Fibroblast of lung (primary cell): ENCODE data around the gene PCDHB14. TPM values are rescaled to one million over a fixed set of nuclear protein-coding genes. Genes with fewer than 3 reads are reported as not detected.
"Not testable (repeated sequence)": the region's sequence is repeated elsewhere in the genome, so short reads cannot be mapped to it uniquely, and the experiment has no call there.

Source experiments
- DNase-seq, 2 donors: peaks; one replicate each; pipeline versions ENCODE4 v3.0.0 to v3.0.0-alpha.2; 2010; ENCODE audit warnings: low read depth in 2 of 2
- H2AFZ ChIP-seq: 2 replicates; pipeline ENCODE4 v1.5.1; 2012; ENCODE audit warnings: low read length, control low read depth, inconsistent platforms
- H3K27ac ChIP-seq: 2 replicates; pipeline ENCODE4 v1.5.1; 2011; ENCODE audit warnings: low read length, control low read depth; ENCODE audit not compliant: insufficient read depth
- H3K27me3 ChIP-seq: 2 replicates; pipeline ENCODE4 v1.5.1; 2011; ENCODE audit warnings: mild to moderate bottlenecking, low read length; ENCODE audit not compliant: control insufficient read depth, insufficient read depth
- H3K36me3 ChIP-seq: 2 replicates; pipeline ENCODE4 v1.5.1; 2011; ENCODE audit warnings: low read length; ENCODE audit not compliant: control insufficient read depth, insufficient read depth
- H3K4me1 ChIP-seq: 2 replicates; pipeline ENCODE4 v1.5.1; 2011; ENCODE audit warnings: low read length; ENCODE audit not compliant: control insufficient read depth, insufficient read depth; ENCODE audit errors: extremely low read depth
- H3K4me2 ChIP-seq: 2 replicates; pipeline ENCODE4 v1.5.1; 2011; ENCODE audit warnings: low read length, control low read depth; ENCODE audit not compliant: insufficient read depth; ENCODE audit errors: extremely low read depth
- H3K4me3 ChIP-seq, 4 experiments: fragments of 200-600 bp in 1 of 4; sonication (generic) in 1 of 4; replicated peaks in 1 of 4; 2 replicates each; pipeline ENCODE4 v1.5.1; 2011 to 2016; ENCODE audit warnings: low read length in 4 of 4, low read depth in 3 of 4, mild to moderate bottlenecking in 3 of 4, control low read depth in 2 of 4, inconsistent platforms in 1 of 4, mixed read lengths in 1 of 4; ENCODE audit not compliant: insufficient read depth in 1 of 4; ENCODE audit errors: control extremely low read depth in 1 of 4
- H3K79me2 ChIP-seq: 2 replicates; pipeline ENCODE4 v1.5.1; 2012; ENCODE audit warnings: mild to moderate bottlenecking, low read length, inconsistent platforms; ENCODE audit not compliant: control insufficient read depth, insufficient read depth
- H3K9ac ChIP-seq: 2 replicates; pipeline ENCODE4 v1.5.1; 2011; ENCODE audit warnings: mild to moderate bottlenecking, low read length, control low read depth; ENCODE audit not compliant: insufficient read depth
- H3K9me3 ChIP-seq: 2 replicates; pipeline ENCODE4 v1.5.1; 2012; ENCODE audit warnings: low read depth, low read length; ENCODE audit not compliant: control insufficient read depth, insufficient read depth
- H4K20me1 ChIP-seq: 2 replicates; pipeline ENCODE4 v1.5.1; 2011; ENCODE audit warnings: low read length; ENCODE audit not compliant: control insufficient read depth, insufficient read depth; ENCODE audit errors: extremely low read depth
- EZH2 ChIP-seq: IDR thresholded peaks from 2 replicates; pipeline ENCODE4 v1.5.1; 2012; ENCODE audit warnings: low read length, control low read depth, mild to moderate bottlenecking; ENCODE audit errors: missing control alignments
- polyA plus RNA-seq, 2 donors: library from polyadenylated mRNA; depleted of rRNA in 1 of 2; stranded (reverse) in 1 of 2; unstranded in 1 of 2; fragments of >200 nt; gene quantifications; 2 replicates each; pipeline ENCODE4 v1.2.1, GENCODE V29; 2011 to 2012; ENCODE audit warnings: missing spikeins in 1 of 2
- total RNA-seq: library from RNA; depleted of rRNA; stranded (reverse); fragments of >200 nt; gene quantifications from 2 replicates; pipeline ENCODE4 v1.2.1, GENCODE V29; 2014
- TF ChIP-seq, protein P1 (sequence below), 2 donors: IDR thresholded peaks in 1 of 2; conservative IDR thresholded peaks in 1 of 2; 1 replicate in 1 of 2; 2 replicates in 1 of 2; pipeline ENCODE4 v1.5.1; 2011 to 2012; ENCODE audit warnings: low read length in 2 of 2, control low read depth in 1 of 2, inconsistent platforms in 1 of 2, low read depth in 1 of 2, mild to moderate bottlenecking in 1 of 2

Gene PCDHB14
- total and polyA plus RNA-seq, 2 donors (not counting 1 experiment from before 2014, with no cell fraction given), result 0.86 to 1.7 TPM

DNA sequence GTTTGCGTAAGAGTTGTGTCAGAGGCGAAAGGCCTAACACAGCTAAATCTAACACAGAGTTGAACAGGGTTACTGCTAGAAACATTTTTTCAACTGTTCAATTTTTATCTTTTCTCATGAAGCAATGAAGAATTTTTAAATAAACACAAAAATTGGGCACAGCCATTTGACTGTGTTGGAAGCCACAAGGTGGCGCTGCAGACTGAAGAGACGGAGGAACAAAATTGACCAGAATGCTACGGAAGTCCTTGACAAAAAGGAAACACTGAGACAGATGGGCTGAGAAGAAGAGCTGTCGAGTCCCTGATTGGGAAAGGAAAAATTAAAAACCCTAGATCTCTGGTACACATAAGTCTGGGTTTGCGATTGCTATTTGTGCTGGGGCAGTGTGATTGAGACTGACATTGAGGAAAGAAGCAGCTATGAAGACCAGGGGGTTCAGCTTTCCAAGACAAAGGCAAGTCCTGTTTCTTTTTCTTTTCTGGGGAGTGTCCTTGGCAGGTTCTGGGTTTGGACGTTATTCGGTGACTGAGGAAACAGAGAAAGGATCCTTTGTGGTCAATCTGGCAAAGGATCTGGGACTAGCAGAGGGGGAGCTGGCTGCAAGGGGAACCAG, 36.1 kb upstream of the PCDHB14 start, which contains the start of gene PCDHB9:
PCDHB9 (plus strand) TSS at position 265 of the 616 bp plus-strand sequence; CDS start at position 423, 158 bp downstream.
- no peaks in the 10 kb centered on the region for H3K36me3 ChIP-seq
- DNase-seq, result peak; percentile 3 to 6
- peak within 1 kb of the TSS in 2 of 4 experiments; percentile 14 to 24 for H3K4me3 ChIP-seq
- no peak for TF ChIP-seq EZH2
- TF ChIP-seq, protein P1, sequence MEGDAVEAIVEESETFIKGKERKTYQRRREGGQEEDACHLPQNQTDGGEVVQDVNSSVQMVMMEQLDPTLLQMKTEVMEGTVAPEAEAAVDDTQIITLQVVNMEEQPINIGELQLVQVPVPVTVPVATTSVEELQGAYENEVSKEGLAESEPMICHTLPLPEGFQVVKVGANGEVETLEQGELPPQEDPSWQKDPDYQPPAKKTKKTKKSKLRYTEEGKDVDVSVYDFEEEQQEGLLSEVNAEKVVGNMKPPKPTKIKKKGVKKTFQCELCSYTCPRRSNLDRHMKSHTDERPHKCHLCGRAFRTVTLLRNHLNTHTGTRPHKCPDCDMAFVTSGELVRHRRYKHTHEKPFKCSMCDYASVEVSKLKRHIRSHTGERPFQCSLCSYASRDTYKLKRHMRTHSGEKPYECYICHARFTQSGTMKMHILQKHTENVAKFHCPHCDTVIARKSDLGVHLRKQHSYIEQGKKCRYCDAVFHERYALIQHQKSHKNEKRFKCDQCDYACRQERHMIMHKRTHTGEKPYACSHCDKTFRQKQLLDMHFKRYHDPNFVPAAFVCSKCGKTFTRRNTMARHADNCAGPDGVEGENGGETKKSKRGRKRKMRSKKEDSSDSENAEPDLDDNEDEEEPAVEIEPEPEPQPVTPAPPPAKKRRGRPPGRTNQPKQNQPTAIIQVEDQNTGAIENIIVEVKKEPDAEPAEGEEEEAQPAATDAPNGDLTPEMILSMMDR (conservative IDR thresholded peaks at IDR 0.05 in 1 of 2, IDR thresholded peaks at IDR 0.05 in 1 of 2; ENCODE audit: low read depth in 1 of 2, low read length in 2 of 2), result peak; percentile 17 to 19
- H3K27me3 ChIP-seq, result no peaks in the 10 kb centered on the region
- H3K9ac ChIP-seq, result no peak within 1 kb of the TSS
- no peaks in the 10 kb centered on the region for H4K20me1 ChIP-seq
- no peak within 1 kb of the TSS for H3K4me2 ChIP-seq
- H3K79me2 ChIP-seq, result no peaks in the 10 kb centered on the region
- no peaks in the 10 kb centered on the region for H3K4me1 ChIP-seq
- no peaks in the 10 kb centered on the region for H3K9me3 ChIP-seq
- no peak within 1 kb of the TSS for H2AFZ ChIP-seq
- no peak within 1 kb of the TSS for H3K27ac ChIP-seq

DNA sequence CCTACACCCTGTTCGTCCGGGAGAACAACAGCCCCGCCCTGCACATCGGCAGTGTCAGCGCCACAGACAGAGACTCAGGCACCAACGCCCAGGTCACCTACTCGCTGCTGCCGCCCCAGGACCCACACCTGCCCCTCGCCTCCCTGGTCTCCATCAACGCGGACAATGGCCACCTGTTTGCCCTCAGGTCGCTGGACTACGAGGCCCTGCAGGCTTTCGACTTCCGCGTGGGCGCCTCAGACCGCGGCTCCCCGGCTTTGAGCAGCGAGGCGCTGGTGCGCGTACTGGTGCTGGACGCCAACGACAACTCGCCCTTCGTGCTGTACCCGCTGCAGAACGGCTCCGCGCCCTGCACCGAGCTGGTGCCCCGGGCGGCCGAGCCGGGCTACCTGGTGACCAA, 34.5 kb upstream of the PCDHB14 start:
- not testable (repeated sequence) for H3K9me3 ChIP-seq, H3K4me2 ChIP-seq, DNase-seq, H3K27me3 ChIP-seq, H3K27ac ChIP-seq, H3K4me1 ChIP-seq, H2AFZ ChIP-seq, H3K9ac ChIP-seq, H3K36me3 ChIP-seq, H4K20me1 ChIP-seq, H3K4me3 ChIP-seq, H3K79me2 ChIP-seq

DNA sequence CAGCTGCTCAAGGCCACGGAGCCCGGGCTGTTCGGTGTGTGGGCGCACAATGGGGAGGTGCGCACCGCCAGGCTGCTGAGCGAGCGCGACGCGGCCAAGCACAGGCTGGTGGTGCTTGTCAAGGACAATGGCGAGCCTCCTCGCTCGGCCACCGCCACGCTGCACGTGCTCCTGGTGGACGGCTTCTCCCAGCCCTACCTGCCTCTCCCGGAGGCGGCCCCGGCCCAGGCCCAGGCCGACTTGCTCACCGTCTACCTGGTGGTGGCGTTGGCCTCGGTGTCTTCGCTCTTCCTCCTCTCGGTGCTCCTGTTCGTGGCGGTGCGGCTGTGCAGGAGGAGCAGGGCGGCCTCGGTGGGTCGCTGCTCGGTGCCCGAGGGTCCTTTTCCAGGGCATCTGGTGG, 34.0 kb upstream of the PCDHB14 start:
- H3K27ac ChIP-seq, H3K79me2 ChIP-seq, DNase-seq, H3K4me3 ChIP-seq, H3K9me3 ChIP-seq, H2AFZ ChIP-seq, H3K36me3 ChIP-seq, H4K20me1 ChIP-seq, H3K4me1 ChIP-seq, H3K9ac ChIP-seq, H3K27me3 ChIP-seq, H3K4me2 ChIP-seq: not testable (repeated sequence)

DNA sequence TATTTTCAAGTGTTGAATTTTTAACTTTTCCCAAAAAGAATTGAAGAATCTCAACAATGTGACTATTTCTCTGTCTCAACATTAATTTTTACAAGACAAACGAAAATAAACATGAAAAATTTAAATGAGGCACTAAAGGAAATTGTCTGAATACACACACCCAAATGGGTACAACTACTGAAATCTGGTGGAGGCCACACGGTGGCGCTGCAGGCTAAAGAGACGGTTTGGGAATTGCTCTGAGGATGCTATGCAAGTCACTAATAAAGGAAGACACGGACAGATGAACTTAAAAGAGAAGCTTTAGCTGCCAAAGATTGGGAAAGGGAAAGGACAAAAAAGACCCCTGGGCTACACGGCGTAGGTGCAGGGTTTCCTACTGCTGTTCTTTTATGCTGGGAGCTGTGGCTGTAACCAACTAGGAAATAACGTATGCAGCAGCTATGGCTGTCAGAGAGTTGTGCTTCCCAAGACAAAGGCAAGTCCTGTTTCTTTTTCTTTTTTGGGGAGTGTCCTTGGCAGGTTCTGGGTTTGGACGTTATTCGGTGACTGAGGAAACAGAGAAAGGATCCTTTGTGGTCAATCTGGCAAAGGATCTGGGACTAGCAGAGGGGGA, 30.9 kb upstream of the PCDHB14 start, which contains the start of gene PCDHB10:
PCDHB10 (plus strand) TSS at position 244 of the 616 bp plus-strand sequence; CDS start at position 444, 200 bp downstream.
- peak; percentile 8 to 9 for DNase-seq
- no peak within 1 kb of the TSS for H3K27ac ChIP-seq
- H4K20me1 ChIP-seq, result no peaks in the 10 kb centered on the region
- H3K27me3 ChIP-seq, result no peaks in the 10 kb centered on the region
- H2AFZ ChIP-seq, result no peak within 1 kb of the TSS
- no peak within 1 kb of the TSS for H3K4me2 ChIP-seq
- H3K36me3 ChIP-seq, result no peaks in the 10 kb centered on the region
- peak within 1 kb of the TSS in 2 of 4 experiments; percentile 3 to 11 for H3K4me3 ChIP-seq
- no peak for TF ChIP-seq EZH2
- TF ChIP-seq, protein P1 (conservative IDR thresholded peaks at IDR 0.05 in 1 of 2, IDR thresholded peaks at IDR 0.05 in 1 of 2; ENCODE audit: low read depth in 1 of 2, low read length in 2 of 2), result peak; percentile 15 to 28
- H3K9me3 ChIP-seq, result no peaks in the 10 kb centered on the region
- no peaks in the 10 kb centered on the region for H3K4me1 ChIP-seq
- H3K79me2 ChIP-seq, result no peaks in the 10 kb centered on the region
- no peak within 1 kb of the TSS for H3K9ac ChIP-seq

DNA sequence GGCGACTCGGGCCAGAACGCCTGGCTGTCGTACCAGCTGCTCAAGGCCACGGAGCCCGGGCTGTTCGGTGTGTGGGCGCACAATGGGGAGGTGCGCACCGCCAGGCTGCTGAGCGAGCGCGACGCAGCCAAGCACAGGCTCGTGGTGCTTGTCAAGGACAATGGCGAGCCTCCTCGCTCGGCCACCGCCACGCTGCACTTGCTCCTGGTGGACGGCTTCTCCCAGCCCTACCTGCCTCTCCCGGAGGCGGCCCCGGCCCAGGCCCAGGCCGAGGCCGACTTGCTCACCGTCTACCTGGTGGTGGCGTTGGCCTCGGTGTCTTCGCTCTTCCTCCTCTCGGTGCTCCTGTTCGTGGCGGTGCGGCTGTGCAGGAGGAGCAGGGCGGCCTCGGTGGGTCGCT, 28.8 kb upstream of the PCDHB14 start:
- not testable (repeated sequence) for H3K4me1 ChIP-seq, H3K9ac ChIP-seq, H2AFZ ChIP-seq, H3K4me2 ChIP-seq, H3K27me3 ChIP-seq, H3K27ac ChIP-seq, H3K79me2 ChIP-seq, H3K4me3 ChIP-seq, DNase-seq, H3K36me3 ChIP-seq, H3K9me3 ChIP-seq, H4K20me1 ChIP-seq
